H9 (cell line): ENCODE data around the gene PDE4B. TPM values are rescaled to one million over a fixed set of nuclear protein-coding genes. Genes with fewer than 3 reads are reported as not detected.

Experiments
- DNase-seq: peaks from one replicate; pipeline ENCODE4 v3.0.0-alpha.2; 2017
- H2AFZ ChIP-seq: one replicate; pipeline ENCODE4 v1.6.1; 2013; ENCODE audit warnings: mild to moderate bottlenecking, low read length, control low read depth, moderate library complexity
- H2AK5ac ChIP-seq: 2 replicates; pipeline ENCODE4 v1.6.1; 2013; ENCODE audit warnings: low read length, control low read depth, mixed read lengths; ENCODE audit not compliant: insufficient read length
- H2BK120ac ChIP-seq: one replicate; pipeline ENCODE4 v1.6.1; 2013; ENCODE audit warnings: low read depth, mild to moderate bottlenecking, low read length, control low read depth, inconsistent platforms; ENCODE audit not compliant: poor library complexity, severe bottlenecking
- H2BK12ac ChIP-seq: 2 replicates; pipeline ENCODE4 v1.6.1; 2013; ENCODE audit warnings: low read length, control low read depth, mixed read lengths, low read depth; ENCODE audit not compliant: insufficient read length
- H2BK15ac ChIP-seq: 2 replicates; pipeline ENCODE4 v1.6.1; 2013; ENCODE audit warnings: low read depth, low read length, control low read depth
- H2BK20ac ChIP-seq: one replicate; pipeline ENCODE4 v1.6.1; 2013; ENCODE audit warnings: low read depth, mild to moderate bottlenecking, low read length, control low read depth, inconsistent platforms; ENCODE audit not compliant: poor library complexity, severe bottlenecking
- H2BK5ac ChIP-seq: 2 replicates; pipeline ENCODE4 v1.6.1; 2013; ENCODE audit warnings: low read length, control low read depth, mixed read lengths; ENCODE audit not compliant: insufficient read length
- H3K14ac ChIP-seq: 2 replicates; pipeline ENCODE4 v1.6.1; 2013; ENCODE audit warnings: low read length, control low read depth; ENCODE audit not compliant: insufficient read depth
- H3K18ac ChIP-seq: 2 replicates; pipeline ENCODE4 v1.6.1; 2013; ENCODE audit warnings: low read depth, mild to moderate bottlenecking, mixed read lengths, low read length, control low read depth; ENCODE audit not compliant: insufficient read length
- H3K23ac ChIP-seq: 2 replicates; pipeline ENCODE4 v1.6.1; 2013; ENCODE audit warnings: low read length, control low read depth, mixed read lengths, low read depth; ENCODE audit not compliant: insufficient read length
- H3K23me2 ChIP-seq: 2 replicates; pipeline ENCODE4 v1.6.1; 2013; ENCODE audit warnings: low read depth, mild to moderate bottlenecking, mixed read lengths, low read length, control low read depth; ENCODE audit not compliant: insufficient read length, poor library complexity, severe bottlenecking
- H3K27ac ChIP-seq: 2 replicates; pipeline ENCODE4 v1.5.1; 2013; ENCODE audit warnings: low read length, control low read depth, mixed read lengths, low read depth; ENCODE audit not compliant: insufficient read length
- H3K27me3 ChIP-seq: 2 replicates; pipeline ENCODE4 v1.6.1; 2013; ENCODE audit warnings: low read length, control low read depth, inconsistent platforms; ENCODE audit not compliant: insufficient read depth
- H3K4ac ChIP-seq: 2 replicates; pipeline ENCODE4 v1.6.1; 2013; ENCODE audit warnings: low read depth, mild to moderate bottlenecking, control low read depth, inconsistent platforms, low read length, moderate library complexity
- H3K4me1 ChIP-seq: 2 replicates; pipeline ENCODE4 v1.6.1; 2013; ENCODE audit warnings: low read length, control low read depth, inconsistent platforms; ENCODE audit not compliant: insufficient read depth
- H3K4me2 ChIP-seq: 2 replicates; pipeline ENCODE4 v1.6.1; 2013; ENCODE audit warnings: low read length, control low read depth, mixed read lengths; ENCODE audit not compliant: insufficient read length, insufficient read depth
- H3K56ac ChIP-seq: 2 replicates; pipeline ENCODE4 v1.6.1; 2013; ENCODE audit warnings: low read depth, mild to moderate bottlenecking, mixed read lengths, low read length, control low read depth; ENCODE audit not compliant: insufficient read length
- H3K79me1 ChIP-seq: 2 replicates; pipeline ENCODE4 v1.6.1; 2013; ENCODE audit warnings: low read depth, mild to moderate bottlenecking, moderate library complexity, low read length, control low read depth, inconsistent platforms; ENCODE audit not compliant: insufficient read depth, poor library complexity, severe bottlenecking
- H3K79me2 ChIP-seq: 2 replicates; pipeline ENCODE4 v1.6.1; 2013; ENCODE audit warnings: low read length, control low read depth, inconsistent platforms; ENCODE audit not compliant: insufficient read depth
- H3K9ac ChIP-seq: 2 replicates; pipeline ENCODE4 v1.6.1; 2013; ENCODE audit warnings: low read length, control low read depth, mixed read lengths; ENCODE audit not compliant: insufficient read length; ENCODE audit errors: extremely low read depth
- H3K9me3 ChIP-seq: one replicate; pipeline ENCODE4 v1.6.1; 2013; ENCODE audit warnings: low read depth, low read length, inconsistent platforms; ENCODE audit not compliant: control insufficient read depth
- H3T11ph ChIP-seq: one replicate; pipeline ENCODE4 v1.6.1; 2013; ENCODE audit warnings: mild to moderate bottlenecking, low read length, control low read depth, inconsistent platforms
- H4K20me1 ChIP-seq: one replicate; pipeline ENCODE4 v1.6.1; 2013; ENCODE audit not compliant: control insufficient read depth, insufficient read length, insufficient read depth
- H4K5ac ChIP-seq: 2 replicates; pipeline ENCODE4 v1.6.1; 2013; ENCODE audit warnings: low read depth, mild to moderate bottlenecking, mixed read lengths, low read length, control low read depth; ENCODE audit not compliant: insufficient read length
- H4K8ac ChIP-seq: replicated peaks from 2 replicates; pipeline ENCODE4 v1.6.1; 2013; ENCODE audit warnings: low read length, control low read depth, mixed read lengths, low read depth; ENCODE audit not compliant: insufficient read length
- H4K91ac ChIP-seq: 2 replicates; pipeline ENCODE4 v1.6.1; 2013; ENCODE audit warnings: low read depth, mild to moderate bottlenecking, moderate library complexity, mixed read lengths, low read length, control low read depth; ENCODE audit not compliant: insufficient read length
- H3K27ac Mint-ChIP-seq, 3 experiments: 2 replicates in 2 of 3; 3 replicates in 1 of 3; pipeline ENCODE4 v1.8.0; 2020 to 2021; ENCODE audit warnings: mixed read lengths in 3 of 3, mild to moderate bottlenecking in 1 of 3, moderate library complexity in 1 of 3
- H3K27me3 Mint-ChIP-seq: 2 replicates; pipeline ENCODE4 v1.8.0; 2021; ENCODE audit warnings: low read depth, mild to moderate bottlenecking, moderate library complexity, mixed read lengths
- H3K36me3 Mint-ChIP-seq, 3 experiments: 2 replicates in 2 of 3; 3 replicates in 1 of 3; pipeline ENCODE4 v1.8.0; 2020 to 2021; ENCODE audit warnings: low read depth in 3 of 3, mixed read lengths in 3 of 3; ENCODE audit not compliant: insufficient read depth in 1 of 3
- H3K4me1 Mint-ChIP-seq, 2 experiments: 2 replicates each; pipeline ENCODE4 v1.8.0; 2020; ENCODE audit warnings: mixed read lengths in 2 of 2
- H3K4me3 Mint-ChIP-seq, 2 experiments: 2 replicates in 1 of 2; 3 replicates in 1 of 2; pipeline ENCODE4 v1.8.0; 2020 to 2021; ENCODE audit warnings: mild to moderate bottlenecking in 2 of 2, mixed read lengths in 2 of 2, moderate library complexity in 1 of 2
- H3K9me3 Mint-ChIP-seq, 2 experiments: 2 replicates in 1 of 2; 3 replicates in 1 of 2; pipeline ENCODE4 v1.8.0; 2020; ENCODE audit warnings: mild to moderate bottlenecking in 2 of 2, mixed read lengths in 2 of 2, moderate library complexity in 1 of 2
- WGBS: extraction: QIAGEN DNeasy Blood & Tissue Kit; methylation state at CpG from one replicate; pipeline ENCODE4 v1.1.7; 2013; ENCODE audit warnings: missing lambda C conversion rate, low lambda C conversion rate, mixed read lengths; ENCODE audit not compliant: insufficient read length; ENCODE audit errors: extremely low coverage; 5-methylcytosine and 5-hydroxymethylcytosine counted together
- total RNA-seq: library from RNA; stranded (reverse); gene quantifications from 2 replicates; pipeline ENCODE4 v1.2.1, GENCODE V29; 2021
- TF ChIP-seq, protein P1 (sequence below): fragments of 200-600 bp; sonication (generic); conservative IDR thresholded peaks from 3 replicates; pipeline ENCODE4 v1.8.0; 2021; ENCODE audit warnings: antibody characterized with exemption, mild to moderate bottlenecking

PDE4B gene
- total RNA-seq, 1 experiment from 2014 or later: 19.8 TPM

DNA sequence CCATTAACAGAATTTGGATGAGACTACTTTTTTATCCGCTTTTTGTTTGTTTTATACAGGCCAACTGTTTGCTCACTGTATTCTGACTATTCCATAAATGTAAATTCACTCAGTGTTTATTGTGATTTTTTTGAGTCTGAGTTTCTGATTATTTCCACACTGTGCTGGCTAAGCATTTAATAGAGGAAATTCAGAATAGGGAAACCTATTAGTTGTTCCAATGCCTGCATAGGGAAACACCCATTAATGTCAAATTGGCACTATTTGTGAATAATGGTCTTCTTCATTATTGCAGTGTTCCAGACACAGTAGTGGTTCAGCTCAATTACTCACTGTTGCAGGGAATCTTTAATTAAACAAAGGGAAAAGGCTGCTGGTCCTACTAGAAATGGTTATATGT is 566.6 kb downstream of the PDE4B start:
- Histone ChIP-seq H3K23me2 (peaks cover 3% of the 10 kb centered on the region), H2BK20ac (no peak overlapping the region), H3K14ac (no peak overlapping the region), H3K4me1 (peaks cover 6% of the 10 kb centered on the region; the same call in 1 of the 2 replicates), H3K9ac (no peak overlapping the region), H2BK120ac (no peak overlapping the region), H2BK15ac (no peak overlapping the region), H3K9me3 (no peaks in the 10 kb centered on the region), H2AFZ (no peak overlapping the region), H3K56ac (no peak overlapping the region), H3T11ph (no peak overlapping the region), H3K27ac (no peak overlapping the region), H3K4me2 (no peak overlapping the region), H2AK5ac (no peak overlapping the region), H3K18ac (no peak overlapping the region), H3K79me1 (no peaks in the 10 kb centered on the region), H4K91ac (no peak overlapping the region), H3K23ac (no peak overlapping the region), H2BK5ac (no peak overlapping the region), H4K5ac (no peak overlapping the region), H3K4ac (no peak overlapping the region), H2BK12ac (no peak overlapping the region), H3K27me3 (no peaks in the 10 kb centered on the region), H4K8ac (no peak overlapping the region), H4K20me1 (no peaks in the 10 kb centered on the region), H3K79me2 (no peaks in the 10 kb centered on the region)
- Mint-ChIP-seq H3K36me3 (peaks cover 0 to 40% (median 0%) of the 10 kb centered on the region in 3 experiments; a peak in 2 of 7 replicates), H3K4me1 (peaks cover 35 to 41% of the 10 kb centered on the region in 2 experiments), H3K27ac (no peak overlapping the region; a peak in 1 of 7 replicates), H3K27me3 (no peaks in the 10 kb centered on the region), H3K9me3 (no peaks in the 10 kb centered on the region), H3K4me3 (no peak overlapping the region)
- no peak for DNase-seq
- TF ChIP-seq, protein P1, sequence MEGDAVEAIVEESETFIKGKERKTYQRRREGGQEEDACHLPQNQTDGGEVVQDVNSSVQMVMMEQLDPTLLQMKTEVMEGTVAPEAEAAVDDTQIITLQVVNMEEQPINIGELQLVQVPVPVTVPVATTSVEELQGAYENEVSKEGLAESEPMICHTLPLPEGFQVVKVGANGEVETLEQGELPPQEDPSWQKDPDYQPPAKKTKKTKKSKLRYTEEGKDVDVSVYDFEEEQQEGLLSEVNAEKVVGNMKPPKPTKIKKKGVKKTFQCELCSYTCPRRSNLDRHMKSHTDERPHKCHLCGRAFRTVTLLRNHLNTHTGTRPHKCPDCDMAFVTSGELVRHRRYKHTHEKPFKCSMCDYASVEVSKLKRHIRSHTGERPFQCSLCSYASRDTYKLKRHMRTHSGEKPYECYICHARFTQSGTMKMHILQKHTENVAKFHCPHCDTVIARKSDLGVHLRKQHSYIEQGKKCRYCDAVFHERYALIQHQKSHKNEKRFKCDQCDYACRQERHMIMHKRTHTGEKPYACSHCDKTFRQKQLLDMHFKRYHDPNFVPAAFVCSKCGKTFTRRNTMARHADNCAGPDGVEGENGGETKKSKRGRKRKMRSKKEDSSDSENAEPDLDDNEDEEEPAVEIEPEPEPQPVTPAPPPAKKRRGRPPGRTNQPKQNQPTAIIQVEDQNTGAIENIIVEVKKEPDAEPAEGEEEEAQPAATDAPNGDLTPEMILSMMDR: no peak
- WGBS: no CpG with 5 or more reads among the region's 1 CpG
